Kidney epithelial cell (primary cell): ENCODE results near the gene ADORA2A. TPM values are rescaled to one million over a fixed set of nuclear protein-coding genes. Genes with fewer than 3 reads are reported as not detected.

ENCODE experiments used
- DNase-seq: peaks from one replicate; pipeline ENCODE4 v3.0.0-alpha.2; 2010; ENCODE audit warnings: low read depth
- H3K27me3 ChIP-seq: 2 replicates; pipeline ENCODE4 v1.6.0; 2011; ENCODE audit warnings: low read length; ENCODE audit not compliant: control insufficient read depth, insufficient read depth
- H3K36me3 ChIP-seq: 2 replicates; pipeline ENCODE4 v1.5.1; 2011; ENCODE audit warnings: low read length; ENCODE audit not compliant: control insufficient read depth, insufficient read depth
- H3K4me3 ChIP-seq: 2 replicates; pipeline ENCODE4 v1.5.1; 2011; ENCODE audit warnings: low read depth, mild to moderate bottlenecking, control low read depth, low read length
- CTCF ChIP-seq: IDR thresholded peaks from 2 replicates; pipeline ENCODE4 v1.5.1; 2011; ENCODE audit warnings: mild to moderate bottlenecking, moderate library complexity, low read length, control low read depth, inconsistent platforms; ENCODE audit not compliant: insufficient read depth, poor library complexity, severe bottlenecking
- total RNA-seq: library from RNA; depleted of rRNA; stranded (reverse); fragments of >200 nt; gene quantifications from 2 replicates; pipeline ENCODE4 v1.2.3, GENCODE V29; 2015

The ADORA2A gene
- total RNA-seq, 1 donor from 2014 or later, result 0.46 TPM

- no peak for DNase-seq
- H3K4me3 ChIP-seq, result no peak overlapping the region
- no peaks in the 10 kb centered on the region for H3K36me3 ChIP-seq
- no peak for TF ChIP-seq CTCF
- H3K27me3 ChIP-seq, result no peaks in the 10 kb centered on the region
Observed at GRCh38 chr22:24433001-24433827, 5.8 kb downstream of the ADORA2A start.

- Histone ChIP-seq H3K36me3 (no peaks in the 10 kb centered on the region), H3K27me3 (no peaks in the 10 kb centered on the region), H3K4me3 (no peak overlapping the region)
- no peak for TF ChIP-seq CTCF
- no peak for DNase-seq
Observed at GRCh38 chr22:24433828-24434470, 6.5 kb downstream of the ADORA2A start.

GRCh38 chr22:24434471-24435322 is 7.3 kb downstream of the ADORA2A start:
- Histone ChIP-seq H3K36me3 (no peaks in the 10 kb centered on the region), H3K4me3 (no peak overlapping the region), H3K27me3 (no peaks in the 10 kb centered on the region)
- TF ChIP-seq CTCF, result no peak
- no peak for DNase-seq

- H3K36me3 ChIP-seq, result no peaks in the 10 kb centered on the region
- TF ChIP-seq CTCF, result no peak
- no peak overlapping the region for H3K4me3 ChIP-seq
- DNase-seq, result no peak
- no peaks in the 10 kb centered on the region for H3K27me3 ChIP-seq
Observed at GRCh38 chr22:24435323-24435645, 7.9 kb downstream of the ADORA2A start.

- no peak for TF ChIP-seq CTCF
- DNase-seq, result no peak
Observed at GRCh38 chr22:24435861-24436371, 8.5 kb downstream of the ADORA2A start.

More at GRCh38 chr22:24435861-24436371, 8.5 kb downstream of the ADORA2A start:
- no peaks in the 10 kb centered on the region for H3K36me3 ChIP-seq
- no peak overlapping the region for H3K4me3 ChIP-seq
- H3K27me3 ChIP-seq, result no peaks in the 10 kb centered on the region
